Tongue (tissue), 2 donors: Measurements from ENCODE around the gene NKX2-4. TPM values are rescaled to one million over a fixed set of nuclear protein-coding genes. Genes with fewer than 3 reads are reported as not detected.
"Not testable (repeated sequence)": the region's sequence is repeated elsewhere in the genome, so short reads cannot be mapped to it uniquely, and the experiment has no call there.

Source experiments
- DNase-seq: peaks from one replicate; pipeline ENCODE4 v3.0.0-alpha.2; 2015
- total RNA-seq: library from RNA; depleted of rRNA; stranded (reverse); fragments of >200 nt; gene quantifications from one replicate; pipeline ENCODE4 v1.2.3, GENCODE V29; 2014

The NKX2-4 gene
- not detected for total RNA-seq

GRCh38 chr20:21397341-21398108 lies at the start of gene NKX2-4:
NKX2-4 (minus strand) TSS chr20:21397526; CDS start chr20:21397399, 127 bp downstream.
- DNase-seq, result no peak

- no peak for DNase-seq
Measured at GRCh38 chr20:21437816-21438215, 40.5 kb upstream of the NKX2-4 start.

- no peak for DNase-seq
Measured at GRCh38 chr20:21437248-21437647, 39.9 kb upstream of the NKX2-4 start.

GRCh38 chr20:21436205-21436604 lies 38.9 kb upstream of the NKX2-4 start:
- no peak for DNase-seq

GRCh38 chr20:21435576-21435975 lies 38.2 kb upstream of the NKX2-4 start:
- DNase-seq, result no peak

- no peak for DNase-seq
Measured at GRCh38 chr20:21433329-21433890, 36.1 kb upstream of the NKX2-4 start.

- no peak for DNase-seq
Measured at GRCh38 chr20:21432911-21433310, 35.6 kb upstream of the NKX2-4 start.

- no peak for DNase-seq
Measured at GRCh38 chr20:21430020-21430419, 32.7 kb upstream of the NKX2-4 start.

GRCh38 chr20:21424846-21425245 lies 27.5 kb upstream of the NKX2-4 start:
- no peak for DNase-seq

GRCh38 chr20:21423712-21424111 lies 26.4 kb upstream of the NKX2-4 start:
- not testable (repeated sequence) for DNase-seq

GRCh38 chr20:21421601-21422236 lies 24.4 kb upstream of the NKX2-4 start:
- DNase-seq, result no peak

- DNase-seq, result not testable (repeated sequence)
Measured at GRCh38 chr20:21419147-21419546, 21.8 kb upstream of the NKX2-4 start.

- DNase-seq, result not testable (repeated sequence)
Measured at GRCh38 chr20:21413996-21414395, 16.7 kb upstream of the NKX2-4 start.

- no peak for DNase-seq
Measured at GRCh38 chr20:21411725-21412124, 14.4 kb upstream of the NKX2-4 start.

GRCh38 chr20:21399005-21399475 lies 1.7 kb upstream of the NKX2-4 start:
- DNase-seq, result peak; percentile 22

- peak; percentile 46 for DNase-seq
Measured at GRCh38 chr20:21398109-21399004, 1.0 kb upstream of the NKX2-4 start.

GRCh38 chr20:21396599-21397340 lies 556 bp downstream of the NKX2-4 start:
- peak; percentile 26 for DNase-seq

GRCh38 chr20:21395666-21396598 lies 1.4 kb downstream of the NKX2-4 start:
- peak; percentile 21 for DNase-seq

- peak; percentile 27 for DNase-seq
Measured at GRCh38 chr20:21395051-21395665, 2.2 kb downstream of the NKX2-4 start.

GRCh38 chr20:21394551-21394950 lies 2.8 kb downstream of the NKX2-4 start:
- peak; percentile 51 for DNase-seq
